Left forelimb (tissue), 1 donor: ENCODE data around the gene TTC3.
"Not testable (repeated sequence)": the region's sequence is repeated elsewhere in the genome, so short reads cannot be mapped to it uniquely, and the experiment has no call there.

Source experiments
- DNase-seq: peaks from one replicate; pipeline ENCODE4 v3.0.0-alpha.2; 2018; ENCODE audit warnings: low spot score

Gene TTC3

DNA sequence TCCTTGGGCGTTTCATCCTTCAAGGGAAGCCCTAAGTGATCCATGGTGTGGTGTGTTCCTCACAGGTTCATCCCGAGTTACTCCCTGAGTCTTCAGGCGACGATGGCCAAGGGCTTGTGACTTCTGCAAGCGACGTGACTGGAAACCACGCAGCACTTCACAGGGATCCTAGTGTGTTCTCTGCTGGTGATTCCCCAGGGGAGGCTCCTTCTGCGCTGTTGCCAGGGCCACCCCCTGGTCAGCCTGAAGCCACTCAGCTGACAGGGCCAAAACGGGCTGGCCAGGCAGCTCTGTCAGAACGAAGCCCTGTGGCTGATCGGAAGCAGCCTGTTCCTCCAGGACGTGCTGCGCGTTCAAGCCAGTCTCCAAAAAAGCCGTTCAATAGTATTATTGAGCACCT is 122.6 kb downstream of the TTC3 start:
- DNase-seq: no peak

- no peak for DNase-seq
Measured at GRCh38 chr21:37196847-37197246, 123.8 kb downstream of the TTC3 start.

DNA sequence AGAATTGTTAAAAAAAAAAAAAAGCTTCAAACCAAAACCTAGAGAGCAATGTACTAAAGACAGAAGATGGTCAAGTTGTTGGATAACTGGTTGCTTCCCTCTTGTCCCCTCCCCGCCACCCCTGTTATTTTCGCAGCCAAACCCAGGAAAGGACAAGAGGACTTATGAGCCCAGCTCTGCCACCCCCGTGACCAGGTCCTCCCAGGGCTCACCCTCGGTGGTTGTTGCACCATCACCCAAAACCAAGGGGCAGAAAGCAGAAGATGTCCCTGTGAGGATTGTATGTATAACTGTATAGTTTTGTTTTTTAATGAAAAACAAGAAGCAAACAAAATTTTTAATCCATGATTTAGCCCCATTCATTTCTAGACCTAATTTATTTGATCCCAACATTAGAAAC is 124.7 kb downstream of the TTC3 start:
- DNase-seq: no peak

DNA sequence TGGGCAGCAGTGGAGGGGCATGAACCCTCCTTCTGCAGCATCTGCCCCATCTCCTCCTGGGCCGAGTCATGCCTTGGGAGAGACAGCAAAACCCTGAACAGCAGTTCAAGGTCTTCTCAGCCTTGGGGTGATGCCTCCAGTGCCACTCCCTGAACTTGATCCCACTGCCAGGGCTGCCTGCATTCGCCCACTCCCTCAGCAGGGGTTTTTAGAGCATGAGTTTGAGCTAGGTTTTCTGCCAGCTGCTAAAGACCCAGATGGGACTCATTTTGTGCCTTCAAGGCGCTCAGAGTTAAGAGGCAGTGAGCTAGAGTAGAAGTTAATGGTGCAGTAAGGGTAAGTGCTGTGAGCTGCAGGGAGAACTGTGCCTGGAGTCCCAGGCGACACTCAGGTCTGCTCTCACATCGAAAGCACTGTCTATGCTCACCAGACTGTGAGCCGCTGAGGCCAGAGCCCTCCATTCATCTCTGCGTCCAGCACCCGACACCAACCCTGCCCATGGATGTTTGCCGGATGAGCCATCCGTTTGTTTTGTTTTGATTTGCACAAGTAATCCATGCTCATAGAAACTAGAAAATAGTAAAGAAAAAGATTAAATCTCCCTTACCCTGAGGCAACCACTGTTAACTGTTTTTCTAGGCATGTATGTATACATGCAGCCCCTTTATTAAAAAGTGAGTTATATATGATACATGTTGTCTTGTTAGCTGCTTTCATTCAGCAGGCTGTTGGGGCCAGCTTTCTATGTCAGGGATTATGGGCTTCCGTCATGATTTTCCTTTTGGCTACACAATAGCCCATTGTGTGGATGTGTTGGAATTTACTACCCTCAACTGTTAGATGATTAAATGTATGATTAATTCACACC is 126.2 kb downstream of the TTC3 start:
- DNase-seq: no peak

- no peak for DNase-seq
Measured at GRCh38 chr21:37200641-37201480, 127.8 kb downstream of the TTC3 start.

DNA sequence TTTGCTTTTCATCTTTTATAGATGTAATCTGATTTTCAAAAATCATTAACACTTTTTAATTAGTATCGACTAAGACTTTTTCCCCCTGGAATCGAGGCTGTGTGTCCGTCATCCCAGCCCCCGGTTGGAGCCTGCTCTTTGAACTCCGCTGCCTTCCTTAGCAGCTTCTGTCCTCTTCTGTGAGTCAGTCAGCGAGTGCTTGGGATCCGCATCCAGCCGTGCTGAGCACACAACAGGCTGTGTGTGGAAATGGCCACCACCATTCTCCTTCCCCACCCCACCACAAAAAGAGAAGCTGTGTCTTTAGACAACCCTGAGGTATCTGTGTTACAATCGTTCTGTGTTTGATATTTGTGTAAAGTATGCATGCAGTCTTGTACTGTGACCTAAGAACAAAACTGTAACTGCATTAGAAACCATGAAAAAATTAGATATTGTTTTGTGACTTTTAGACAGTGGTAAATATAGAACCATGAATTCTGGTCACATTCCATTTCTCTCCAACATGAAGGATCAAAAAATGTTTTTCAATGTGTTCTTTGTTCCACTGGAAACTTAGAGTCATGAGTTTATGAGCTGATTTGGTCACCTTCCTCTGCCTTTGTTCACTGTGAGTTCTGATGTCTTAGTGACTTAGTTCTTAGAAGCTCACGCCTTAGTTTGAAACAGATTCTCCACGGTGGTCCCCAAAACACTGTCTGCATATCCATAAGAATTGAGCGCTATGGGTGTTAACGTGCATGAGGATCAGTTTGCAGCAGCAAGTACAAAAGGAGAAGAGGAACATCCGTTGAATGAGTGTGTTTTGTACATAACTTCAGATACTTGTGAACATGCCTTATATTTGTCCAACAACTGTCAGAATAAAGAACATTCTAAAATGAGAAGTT is 129.4 kb downstream of the TTC3 start:
- DNase-seq: no peak

DNA sequence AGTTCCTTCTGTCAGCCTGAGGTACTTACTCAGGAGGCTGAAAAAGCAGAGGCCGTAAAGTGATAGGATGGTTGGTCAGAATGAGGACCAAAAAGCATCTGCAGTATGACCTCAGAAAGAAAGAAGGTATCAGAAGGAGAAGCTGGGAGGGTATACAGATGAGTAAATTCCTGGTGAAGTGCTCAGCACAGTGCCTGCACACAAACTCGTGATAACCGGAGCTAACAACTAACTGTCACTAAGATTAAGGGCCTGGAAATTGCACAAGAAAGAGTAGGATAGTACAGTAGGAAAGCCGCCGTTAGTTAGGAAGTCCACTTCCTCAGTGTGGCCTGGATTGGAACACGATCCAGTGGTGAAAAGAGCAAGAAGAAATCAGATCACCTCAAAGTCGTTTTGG is 131.5 kb downstream of the TTC3 start:
- DNase-seq: no peak

GRCh38 chr21:37206496-37206895 is 133.4 kb downstream of the TTC3 start:
- DNase-seq: no peak

DNA sequence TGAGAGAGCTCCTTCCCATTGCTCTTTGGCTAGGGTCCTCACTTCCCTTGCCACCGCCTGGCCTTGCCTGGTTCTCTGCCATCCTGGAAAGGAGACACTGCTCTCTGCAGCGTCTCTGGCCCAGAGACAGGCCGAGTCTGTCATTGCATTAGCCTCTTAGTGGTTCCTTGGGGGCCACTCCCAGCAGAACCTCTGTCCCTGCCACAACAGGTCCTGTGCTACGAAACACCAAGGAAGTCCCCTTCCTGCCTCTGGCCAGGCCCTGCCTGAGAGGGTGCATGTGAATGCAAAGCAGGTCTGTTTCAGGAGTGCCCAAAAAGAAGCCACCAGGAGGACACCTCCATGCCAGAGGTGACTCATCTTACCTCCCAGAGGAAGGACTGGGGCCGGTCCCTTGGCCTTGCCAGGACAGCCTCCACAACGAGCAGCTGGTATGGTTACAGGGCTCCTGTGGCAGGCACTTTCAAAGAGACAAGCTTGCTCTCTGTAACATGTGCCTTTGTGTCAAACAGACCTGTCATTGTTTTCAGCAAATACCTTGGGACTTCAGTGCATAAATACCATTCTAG is 134.5 kb downstream of the TTC3 start:
- DNase-seq: no peak

GRCh38 chr21:37208056-37208721 is 135.1 kb downstream of the TTC3 start:
- no peak for DNase-seq

- DNase-seq: no peak
Measured at GRCh38 chr21:37208741-37209225, 135.7 kb downstream of the TTC3 start.

- DNase-seq: no peak
Measured at GRCh38 chr21:37210130-37210529, 137.1 kb downstream of the TTC3 start.

GRCh38 chr21:37210799-37211198 is 137.7 kb downstream of the TTC3 start:
- DNase-seq: no peak

DNA sequence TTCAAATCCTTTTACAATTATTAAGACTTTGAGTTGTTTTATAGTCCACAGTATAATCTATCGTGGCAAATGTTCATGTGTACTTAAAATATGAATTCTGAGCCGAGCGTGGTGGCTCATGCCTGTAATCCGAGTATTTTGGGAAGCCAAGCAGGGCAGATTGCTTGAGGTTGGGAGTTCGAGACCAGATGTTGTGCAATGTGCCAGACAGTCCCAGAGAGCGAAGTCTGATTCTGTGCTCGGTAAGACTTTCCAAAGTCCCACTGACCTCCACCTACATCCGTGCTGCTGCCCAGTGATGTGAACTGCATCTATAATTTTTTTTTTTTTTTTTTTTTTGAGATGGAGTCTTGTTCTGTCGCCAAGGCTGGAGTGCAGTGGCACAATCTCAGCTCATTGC is 141.9 kb downstream of the TTC3 start:
- DNase-seq: no peak

DNA sequence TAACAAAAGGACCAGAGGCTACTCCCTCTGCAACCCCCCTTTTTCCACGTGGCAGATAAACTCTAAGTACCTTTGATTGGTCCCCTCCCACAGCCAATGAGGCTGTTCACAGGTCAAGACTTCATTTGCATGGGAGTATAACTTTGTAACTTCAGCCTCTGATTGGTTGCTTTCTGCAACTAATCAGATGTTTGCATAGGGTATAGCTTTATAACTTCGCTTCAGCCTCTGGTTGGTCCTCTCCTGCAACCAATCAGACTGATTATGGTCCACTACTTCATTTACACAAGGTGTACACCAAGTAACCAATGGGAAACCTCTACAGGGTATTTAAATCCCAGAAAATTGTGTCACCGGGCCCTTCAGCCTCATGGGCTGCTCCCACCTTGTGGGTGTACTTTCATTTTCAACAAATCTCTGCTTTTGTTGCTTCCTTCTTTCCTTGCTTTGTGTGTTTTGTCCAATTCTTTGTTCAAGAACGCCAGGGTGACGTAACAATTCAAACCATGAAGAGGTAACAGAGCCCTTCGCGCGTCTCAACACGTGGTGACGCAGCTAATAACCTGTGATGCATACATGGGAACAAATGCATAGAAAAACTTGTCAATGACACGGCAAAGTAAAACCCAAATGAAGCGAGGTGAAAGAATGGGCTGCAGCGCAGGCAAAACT is 146.8 kb downstream of the TTC3 start:
- DNase-seq: no peak

- DNase-seq: no peak
Measured at GRCh38 chr21:37220433-37220980, 147.5 kb downstream of the TTC3 start.

GRCh38 chr21:37220981-37221664 is 148.1 kb downstream of the TTC3 start:
- DNase-seq: peak; percentile 93

GRCh38 chr21:37222248-37222647 is 149.2 kb downstream of the TTC3 start:
- not testable (repeated sequence) for DNase-seq

DNA sequence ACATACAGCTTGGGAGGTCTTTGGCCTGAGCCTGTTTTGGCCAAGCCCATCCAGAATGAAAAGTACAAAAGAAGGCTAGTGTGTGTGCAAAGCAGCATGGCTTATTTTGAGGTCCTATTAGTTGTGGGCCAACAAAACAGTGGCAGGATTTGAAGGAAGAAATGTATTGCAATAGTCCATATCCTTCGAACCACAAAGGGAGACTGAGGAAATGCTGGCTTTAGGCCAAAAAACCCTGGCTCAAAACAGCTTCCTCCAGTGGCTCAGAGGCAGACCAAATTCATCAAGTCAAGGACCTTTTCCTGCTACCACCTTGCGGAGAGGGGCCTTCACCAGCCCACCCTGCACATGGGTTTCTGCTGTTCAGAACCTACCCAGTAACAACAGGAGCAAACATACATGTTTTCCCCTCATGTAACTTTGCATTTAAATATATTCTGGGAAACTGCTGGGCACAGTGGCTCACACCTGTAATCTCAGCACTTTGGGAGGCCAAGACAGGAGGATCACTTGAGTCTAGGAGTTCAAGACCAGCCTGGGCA is 150.8 kb downstream of the TTC3 start:
- no peak for DNase-seq
